Glutamatergic neuron (in vitro differentiated cells): ENCODE measurements around the gene SIRT7. TPM values are rescaled to one million over a fixed set of nuclear protein-coding genes. Genes with fewer than 3 reads are reported as not detected.

ENCODE experiments used
- DNase-seq: peaks from one replicate; pipeline ENCODE4 v3.0.0; 2022
- H3K27ac Mint-ChIP-seq: one replicate; pipeline ENCODE4 v1.8.0; 2020; ENCODE audit warnings: mild to moderate bottlenecking, mixed read lengths, inconsistent platforms; ENCODE audit not compliant: unreplicated experiment
- H3K27me3 Mint-ChIP-seq: one replicate; pipeline ENCODE4 v1.8.0; 2020; ENCODE audit warnings: mild to moderate bottlenecking, moderate library complexity, mixed read lengths, inconsistent platforms; ENCODE audit not compliant: unreplicated experiment
- H3K36me3 Mint-ChIP-seq: one replicate; pipeline ENCODE4 v1.8.0; 2020; ENCODE audit warnings: mild to moderate bottlenecking, mixed read lengths, inconsistent platforms; ENCODE audit not compliant: unreplicated experiment
- H3K4me1 Mint-ChIP-seq: one replicate; pipeline ENCODE4 v1.8.0; 2020; ENCODE audit warnings: mild to moderate bottlenecking, low read depth, mixed read lengths, inconsistent platforms; ENCODE audit not compliant: unreplicated experiment
- H3K4me3 Mint-ChIP-seq: one replicate; pipeline ENCODE4 v1.8.0; 2020; ENCODE audit warnings: mild to moderate bottlenecking, mixed read lengths, inconsistent platforms; ENCODE audit not compliant: unreplicated experiment
- H3K9me3 Mint-ChIP-seq: one replicate; pipeline ENCODE4 v1.8.0; 2020; ENCODE audit warnings: mild to moderate bottlenecking, moderate library complexity, mixed read lengths, inconsistent platforms; ENCODE audit not compliant: unreplicated experiment
- total RNA-seq: library from RNA; stranded (reverse); fragmentation: NEBNext Ultra II Directional; extraction: Animal tissue kit (Norgen Biotek cat#: 25700); gene quantifications from one replicate; pipeline ENCODE4 v1.2.1, GENCODE V29; 2021; ENCODE audit not compliant: unreplicated experiment
- TF ChIP-seq, protein P1 (sequence below): fragments of 200-600 bp; sonication (generic); IDR thresholded peaks from one replicate; pipeline ENCODE4 v1.5.0; 2021; ENCODE audit not compliant: partially characterized antibody, unreplicated experiment

Gene SIRT7
- total RNA-seq, 1 donor from 2014 or later = 38.7 TPM

DNA sequence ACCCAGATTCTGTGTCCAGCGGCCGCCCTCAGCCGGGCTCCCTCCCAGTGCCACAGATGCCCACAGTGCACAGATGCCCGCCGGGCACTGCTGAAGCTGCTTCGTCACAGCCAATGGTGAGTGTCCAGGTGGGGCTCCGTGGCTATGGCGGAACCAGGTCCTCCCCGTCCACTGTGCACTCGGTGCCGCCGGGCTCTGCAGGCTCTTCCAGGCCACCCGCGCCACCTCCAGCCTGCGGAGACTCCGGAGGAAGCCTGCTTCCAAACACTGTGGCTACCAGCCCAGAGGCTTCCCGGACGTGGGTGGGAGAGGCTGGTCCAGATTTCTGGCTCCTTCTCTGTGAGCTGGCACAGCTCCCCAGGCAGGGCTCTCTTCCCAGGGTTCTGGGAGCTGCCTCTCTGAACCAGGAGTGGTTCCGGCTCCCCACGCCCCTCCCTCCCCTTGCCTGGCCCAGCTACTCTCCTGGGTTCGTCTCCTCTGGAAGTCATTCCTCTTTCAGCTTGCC lies 22.0 kb upstream of the SIRT7 start:
- no peaks in the 10 kb centered on the region for H3K36me3 Mint-ChIP-seq
- DNase-seq = no peak
- H3K9me3 Mint-ChIP-seq = peaks cover 6% of the 10 kb centered on the region
- no peak overlapping the region for H3K27ac Mint-ChIP-seq
- H3K27me3 Mint-ChIP-seq = peaks cover 7% of the 10 kb centered on the region
- TF ChIP-seq, protein P1, sequence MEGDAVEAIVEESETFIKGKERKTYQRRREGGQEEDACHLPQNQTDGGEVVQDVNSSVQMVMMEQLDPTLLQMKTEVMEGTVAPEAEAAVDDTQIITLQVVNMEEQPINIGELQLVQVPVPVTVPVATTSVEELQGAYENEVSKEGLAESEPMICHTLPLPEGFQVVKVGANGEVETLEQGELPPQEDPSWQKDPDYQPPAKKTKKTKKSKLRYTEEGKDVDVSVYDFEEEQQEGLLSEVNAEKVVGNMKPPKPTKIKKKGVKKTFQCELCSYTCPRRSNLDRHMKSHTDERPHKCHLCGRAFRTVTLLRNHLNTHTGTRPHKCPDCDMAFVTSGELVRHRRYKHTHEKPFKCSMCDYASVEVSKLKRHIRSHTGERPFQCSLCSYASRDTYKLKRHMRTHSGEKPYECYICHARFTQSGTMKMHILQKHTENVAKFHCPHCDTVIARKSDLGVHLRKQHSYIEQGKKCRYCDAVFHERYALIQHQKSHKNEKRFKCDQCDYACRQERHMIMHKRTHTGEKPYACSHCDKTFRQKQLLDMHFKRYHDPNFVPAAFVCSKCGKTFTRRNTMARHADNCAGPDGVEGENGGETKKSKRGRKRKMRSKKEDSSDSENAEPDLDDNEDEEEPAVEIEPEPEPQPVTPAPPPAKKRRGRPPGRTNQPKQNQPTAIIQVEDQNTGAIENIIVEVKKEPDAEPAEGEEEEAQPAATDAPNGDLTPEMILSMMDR = no peak
- H3K4me1 Mint-ChIP-seq = peaks cover 15% of the 10 kb centered on the region
- H3K4me3 Mint-ChIP-seq = peak overlapping the region; percentile 34

GRCh38 chr17:81939218-81939617 lies 21.2 kb upstream of the SIRT7 start:
- Mint-ChIP-seq H3K27me3 (peaks cover 8% of the 10 kb centered on the region), H3K36me3 (no peaks in the 10 kb centered on the region), H3K4me3 (peak overlapping the region; percentile 42), H3K9me3 (peaks cover 6% of the 10 kb centered on the region), H3K27ac (no peak overlapping the region), H3K4me1 (peaks cover 15% of the 10 kb centered on the region)
- DNase-seq = no peak
- TF ChIP-seq, protein P1 = no peak

DNA sequence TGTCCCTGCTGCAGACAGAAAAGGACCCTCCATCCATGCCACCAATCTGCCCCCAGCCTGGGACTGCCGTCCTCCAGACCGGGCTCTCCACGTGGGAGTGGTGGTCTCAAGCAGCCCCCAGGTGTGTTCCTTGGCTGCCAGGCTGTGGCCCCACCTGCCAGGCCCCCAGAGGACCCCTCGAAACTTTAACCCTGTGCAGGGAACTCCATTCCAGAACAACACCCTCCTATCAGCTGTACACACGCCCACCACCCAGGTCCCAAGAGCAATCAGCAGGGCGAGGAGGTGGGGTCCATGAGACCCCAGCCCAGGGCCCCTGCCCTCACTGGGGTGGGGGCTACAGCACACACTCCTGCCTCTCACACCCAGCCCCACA lies 17.7 kb upstream of the SIRT7 start:
- H3K27ac Mint-ChIP-seq = no peak overlapping the region
- peak overlapping the region; percentile 85 for H3K4me3 Mint-ChIP-seq
- no peaks in the 10 kb centered on the region for H3K36me3 Mint-ChIP-seq
- peaks cover 18% of the 10 kb centered on the region for H3K4me1 Mint-ChIP-seq
- H3K9me3 Mint-ChIP-seq = peaks cover 4% of the 10 kb centered on the region
- TF ChIP-seq, protein P1 = no peak
- no peak for DNase-seq
- peaks cover 17% of the 10 kb centered on the region for H3K27me3 Mint-ChIP-seq

DNA sequence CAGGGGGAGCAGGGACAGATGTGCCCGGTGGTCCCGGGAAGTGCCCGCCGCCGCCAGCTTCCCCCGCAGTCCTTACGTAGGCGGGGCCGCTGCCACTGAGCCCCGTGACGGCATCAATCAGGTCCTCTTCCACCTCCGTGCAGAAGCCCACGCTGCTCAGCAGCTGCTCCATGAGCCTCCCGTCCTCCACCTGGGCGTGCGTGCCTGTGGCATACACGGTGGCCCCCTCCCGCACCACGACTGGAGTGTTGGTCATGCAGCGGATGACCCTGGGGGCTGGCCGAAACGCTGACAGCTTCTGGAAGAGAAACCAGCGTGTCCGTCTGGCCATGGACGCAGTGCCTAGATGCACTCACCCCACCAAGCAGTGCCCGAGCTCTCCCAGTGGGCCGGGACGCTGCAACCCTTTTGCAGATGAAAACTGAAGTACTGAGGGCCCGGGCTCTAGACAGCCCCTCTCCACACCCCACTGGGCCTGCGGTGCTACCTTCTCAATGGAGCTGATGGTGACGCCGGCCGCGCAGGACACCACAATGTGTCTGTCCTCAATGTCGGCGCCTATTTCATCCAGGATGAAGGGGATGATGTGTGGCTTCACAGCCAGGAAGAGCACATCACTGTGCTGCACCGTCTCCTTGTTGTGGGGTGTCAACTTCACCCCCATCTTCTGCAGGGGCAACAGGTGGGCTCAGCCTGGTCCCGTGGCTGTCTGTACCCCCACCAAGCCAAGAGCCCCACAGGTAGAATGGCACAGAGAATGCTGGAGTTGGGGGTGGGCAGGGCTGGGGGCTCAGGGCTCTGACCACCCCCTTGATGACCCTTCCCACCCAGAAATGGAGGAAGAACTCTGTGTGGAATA lies 17.1 kb upstream of the SIRT7 start:
- Mint-ChIP-seq H3K27me3 (peaks cover 15% of the 10 kb centered on the region), H3K4me3 (peak overlapping the region; percentile 85), H3K4me1 (peaks cover 20% of the 10 kb centered on the region), H3K36me3 (no peaks in the 10 kb centered on the region), H3K9me3 (peaks cover 4% of the 10 kb centered on the region), H3K27ac (no peak overlapping the region)
- DNase-seq = no peak
- TF ChIP-seq, protein P1 = no peak
